Psoas muscle (tissue), 8 donors: ENCODE data around the gene NLRP6. TPM values are rescaled to one million over a fixed set of nuclear protein-coding genes. Genes with fewer than 3 reads are reported as not detected.
A peak's percentile ranks its signal among the peaks of the same experiment; 100 is the strongest.
"Not testable (repeated sequence)": the region's sequence is repeated elsewhere in the genome, so short reads cannot be mapped to it uniquely, and the experiment has no call there.

Source experiments
- ATAC-seq, 4 donors: fragments of 200-7000 bp; cut with Tn5 transposase; one replicate each; pipeline ENCODE4 v1.9.1; 2020; ENCODE audit warnings: moderate library complexity in 3 of 4, mild to moderate bottlenecking in 2 of 4
- DNase-seq, 2 donors: peaks; one replicate each; pipeline ENCODE4 v3.0.0-alpha.2; 2020
- H3K27ac ChIP-seq: fragments of 200-600 bp; one replicate; pipeline ENCODE4 v1.8.0; 2022
- H3K27me3 ChIP-seq, 3 donors: fragments of 200-600 bp in 1 of 3; one replicate each; pipeline versions ENCODE4 v1.6.1 to v1.8.0; 2013 to 2022; ENCODE audit warnings: low read length in 2 of 3, mild to moderate bottlenecking in 2 of 3, moderate library complexity in 1 of 3; ENCODE audit not compliant: insufficient read depth in 3 of 3
- H3K36me3 ChIP-seq, 2 donors: fragments of 200-600 bp in 1 of 2; one replicate each; pipeline versions ENCODE4 v1.6.1 to v1.8.0; 2013 to 2022; ENCODE audit warnings: low read depth in 1 of 2, mild to moderate bottlenecking in 1 of 2, moderate library complexity in 1 of 2; ENCODE audit not compliant: insufficient read depth in 1 of 2
- H3K4me1 ChIP-seq: fragments of 200-600 bp; one replicate; pipeline ENCODE4 v1.8.0; 2022
- H3K4me3 ChIP-seq: fragments of 200-600 bp; one replicate; pipeline ENCODE4 v1.8.0; 2022; ENCODE audit warnings: mild to moderate bottlenecking
- H3K9me3 ChIP-seq: fragments of 200-600 bp; one replicate; pipeline ENCODE4 v1.8.0; 2022
- CTCF ChIP-seq: fragments of 200-600 bp; IDR thresholded peaks from one replicate; pipeline ENCODE4 v1.8.0; 2022; ENCODE audit warnings: antibody characterized with exemption
- WGBS, 3 donors: extraction: QIAGEN DNeasy Blood & Tissue Kit; methylation state at CpG; one replicate each; pipeline versions ENCODE4 v1.1.6 to v1.1.7; 2013; 5-methylcytosine and 5-hydroxymethylcytosine counted together
- intact Hi-C, 2 donors: fragments of 100-400 bp; cut with DNase I; formaldehyde crosslinking; loops; one replicate each; pipeline versions ENCODE4 v1.11.0 to v1.14.2; 2022
- polyA plus RNA-seq, 3 donors: library from polyadenylated mRNA; stranded (reverse); fragments of 200-250 nt; gene quantifications; one replicate each; pipeline ENCODE4 v1.2.3, GENCODE V29; 2013
- total RNA-seq, 4 donors: library from RNA; stranded (reverse); fragmentation: NEBNext Ultra II Directional in 2 of 4; extraction: Animal tissue kit (Norgen Biotek cat#: 25700) in 2 of 4; gene quantifications; one replicate each; pipeline versions ENCODE4 v1.2.1 to v1.2.4, GENCODE V29; 2021 to 2023
- donor health status: healthy with polysubstance abuse.
- donor health status: DM: no; HTN: no; CAD: no; lungs with moderate emphysema.
- donor health status: Bipolar disorder and iron deficiency.
- donor health status: healthy.
- donor health status: DM: yes; HTN: yes; CAD: no.
- donor health status: DM: no; HTN: no; CAD: no.
- donor health status: DM: no; HTN: no; CAD: no.
- donor health status: DM: yes; HTN: yes; CAD: no.

The NLRP6 gene
- total and polyA plus RNA-seq, 7 donors, result 0.03 to 0.17 (median 0.07) TPM; not detected in 3

- intact Hi-C loops, result no loop called here
- no peaks in the 10 kb centered on the region for H3K9me3 ChIP-seq
- no peak for DNase-seq
- peaks cover 0 to 12% (median 6%) of the 10 kb centered on the region in 3 donors for H3K27me3 ChIP-seq
- no peak overlapping the region for H3K27ac ChIP-seq
- H3K4me3 ChIP-seq, result no peak overlapping the region
- no peak for ATAC-seq
- WGBS, 3 donors, result 82 to 84% (median 83%) methylated on average over 18 to 19 of the region's 19 CpGs
- H3K4me1 ChIP-seq, result peaks cover 9% of the 10 kb centered on the region
- H3K36me3 ChIP-seq, result no peaks in the 10 kb centered on the region
- no peak for TF ChIP-seq CTCF
These were observed 53.3 kb downstream of the NLRP6 start for GRCh38 chr11:331358-332060.

DNA sequence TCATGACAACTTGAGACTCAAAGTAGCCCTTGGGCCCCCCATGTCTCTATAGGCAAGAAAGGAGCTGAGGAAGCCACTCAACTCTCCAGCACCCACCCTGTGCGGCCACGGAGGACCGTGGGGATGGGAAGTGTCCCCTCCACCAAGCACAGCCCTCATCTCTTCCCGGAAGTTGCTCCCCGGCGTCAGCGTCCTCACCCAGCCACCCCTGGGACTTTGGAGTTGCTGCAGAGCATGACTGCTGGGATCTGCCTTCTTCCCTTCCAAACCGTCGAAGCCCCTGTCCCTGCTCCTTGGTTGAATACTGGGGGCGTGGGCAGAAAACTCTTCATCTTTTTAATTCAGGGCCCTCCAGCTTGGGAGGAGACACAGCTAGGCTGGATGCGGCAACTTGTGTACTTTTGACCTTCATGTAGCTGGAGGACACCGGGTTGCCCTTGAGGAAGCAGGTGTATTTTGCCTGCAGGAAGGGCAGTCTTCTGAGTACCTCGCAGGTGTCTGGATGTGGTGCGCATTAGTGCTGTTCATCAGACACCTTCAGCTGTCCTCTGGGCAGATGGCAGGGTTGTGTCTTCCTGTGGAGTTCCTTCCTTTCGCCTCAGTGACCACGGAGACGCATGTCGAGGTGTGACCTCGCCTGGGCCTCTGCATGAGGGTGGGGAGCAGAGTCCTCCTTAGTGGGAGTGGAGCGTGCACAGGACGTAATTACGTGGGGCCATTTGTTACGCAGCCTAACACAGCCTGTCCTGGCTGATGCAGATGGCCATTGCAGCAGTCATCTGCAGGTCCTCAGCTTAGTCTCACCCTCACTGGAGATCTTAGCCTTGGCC lies 54.7 kb downstream of the NLRP6 start:
- no peaks in the 10 kb centered on the region for H3K36me3 ChIP-seq
- H3K4me1 ChIP-seq, result peaks cover 8% of the 10 kb centered on the region
- peaks cover 0 to 18% (median 5%) of the 10 kb centered on the region in 3 donors for H3K27me3 ChIP-seq
- no peak overlapping the region for H3K27ac ChIP-seq
- no peak overlapping the region for H3K4me3 ChIP-seq
- 90 to 94% (median 91%) methylated on average over 23 of the region's 23 CpGs for WGBS, 3 donors
- no peak for DNase-seq
- H3K9me3 ChIP-seq, result no peaks in the 10 kb centered on the region
- intact Hi-C loops, result no loop called here
- no peak for ATAC-seq
- TF ChIP-seq CTCF, result no peak

- H3K9me3 ChIP-seq, intact Hi-C loops, ATAC-seq, H3K4me1 ChIP-seq, H3K4me3 ChIP-seq, DNase-seq, H3K36me3 ChIP-seq: not testable (repeated sequence)
- H3K27ac ChIP-seq, result peak overlapping the region; percentile 32
- H3K27me3 ChIP-seq, result peaks cover 0 to 22% (median 3%) of the 10 kb centered on the region in 3 donors
- WGBS, 3 donors, result 84 to 89% (median 84%) methylated on average over 17 of the region's 17 CpGs
These were observed 55.5 kb downstream of the NLRP6 start for GRCh38 chr11:333616-334263.

GRCh38 chr11:334264-334994 lies 56.2 kb downstream of the NLRP6 start:
- Histone ChIP-seq H3K27me3 (peaks cover 0 to 23% (median 3%) of the 10 kb centered on the region in 3 donors), H3K4me3 (no peak overlapping the region), H3K4me1 (peaks cover 8% of the 10 kb centered on the region), H3K36me3 (no peaks in the 10 kb centered on the region), H3K9me3 (no peaks in the 10 kb centered on the region), H3K27ac (peak overlapping the region; percentile 32)
- 38 to 44% (median 40%) methylated on average over 25 of the region's 25 CpGs for WGBS, 3 donors
- no peak for TF ChIP-seq CTCF
- peak in 3 of 4 donors; percentile 38 to 72 (median 58) for ATAC-seq
- intact Hi-C loops, result no loop called here
- DNase-seq, result peak; percentile 57 to 77

Other genes starting within 250 kb of the NLRP6 start
- gene SCGB1C1, start 85.3 kb upstream of the NLRP6 start, total RNA-seq, result not detected
- gene SCGB1C1, start 85.3 kb upstream of the NLRP6 start, polyA plus RNA-seq, result not detected
- 10 to 100 TPM; 11.8 to 27.7 (median 20.2) TPM for gene BET1L, start 71.0 kb upstream of the NLRP6 start, total RNA-seq
- 10 to 100 TPM; 12.1 to 19.9 (median 18.0) TPM for gene BET1L, start 71.0 kb upstream of the NLRP6 start, polyA plus RNA-seq
- gene RIC8A, start 70.7 kb upstream of the NLRP6 start, total RNA-seq, result 10 to 100 TPM; 34.4 to 54.8 (median 37.9) TPM
- gene RIC8A, start 70.7 kb upstream of the NLRP6 start, polyA plus RNA-seq, result 10 to 100 TPM; 30.2 to 66.9 (median 57.8) TPM
- 10 to 100 TPM; 15.0 to 23.2 (median 16.7) TPM for gene SIRT3, start 42.1 kb upstream of the NLRP6 start, total RNA-seq
- gene SIRT3, start 42.1 kb upstream of the NLRP6 start, polyA plus RNA-seq, result 10 to 100 TPM; 10.4 to 14.7 (median 12.3) TPM
- gene PSMD13, start 41.4 kb upstream of the NLRP6 start, total RNA-seq, result 100 to 1,000 TPM; 108 to 190 (median 149) TPM
- gene PSMD13, start 41.4 kb upstream of the NLRP6 start, polyA plus RNA-seq, result 100 to 1,000 TPM; 171 to 265 (median 258) TPM
- 1 to 10 TPM; 2.9 to 5.1 (median 3.9) TPM for gene PGGHG, start 10.7 kb downstream of the NLRP6 start, total RNA-seq
- 1 to 10 TPM; 2.7 to 8.6 (median 4.0) TPM for gene PGGHG, start 10.7 kb downstream of the NLRP6 start, polyA plus RNA-seq
- gene IFITM5, start 21.1 kb downstream of the NLRP6 start, total RNA-seq, result not detected
- gene IFITM5, start 21.1 kb downstream of the NLRP6 start, polyA plus RNA-seq, result not detected
- 100 to 1,000 TPM; 131 to 161 (median 136) TPM for gene IFITM2, start 29.4 kb downstream of the NLRP6 start, total RNA-seq
- 100 to 1,000 TPM; 109 to 371 (median 181) TPM for gene IFITM2, start 29.4 kb downstream of the NLRP6 start, polyA plus RNA-seq
- 100 to 1,000 TPM in 1 of 4 donors, 10 to 100 TPM in 3; 44.0 to 105 (median 71.3) TPM for gene IFITM1, start 35.6 kb downstream of the NLRP6 start, total RNA-seq
- gene IFITM1, start 35.6 kb downstream of the NLRP6 start, polyA plus RNA-seq, result 100 to 1,000 TPM in 1 of 3 donors, 10 to 100 TPM in 2; 39.7 to 107 (median 69.7) TPM
- 100 to 1,000 TPM; 136 to 234 (median 202) TPM for gene IFITM3, start 42.5 kb downstream of the NLRP6 start, total RNA-seq
- 100 to 1,000 TPM; 186 to 557 (median 260) TPM for gene IFITM3, start 42.5 kb downstream of the NLRP6 start, polyA plus RNA-seq
- under 1 TPM in 3 of 4 donors, not detected in 1; 0.06 to 0.12 (median 0.06) TPM for gene B4GALNT4, start 91.1 kb downstream of the NLRP6 start, total RNA-seq
- gene B4GALNT4, start 91.1 kb downstream of the NLRP6 start, polyA plus RNA-seq, result under 1 TPM; 0.04 to 0.27 (median 0.05) TPM
- gene PKP3, start 115.8 kb downstream of the NLRP6 start, total RNA-seq, result under 1 TPM in 3 of 4 donors, not detected in 1; 0.15 to 0.75 (median 0.25) TPM
- under 1 TPM in 2 of 3 donors, not detected in 1; 0.10 to 0.13 TPM for gene PKP3, start 115.8 kb downstream of the NLRP6 start, polyA plus RNA-seq
- 10 to 100 TPM in 3 of 4 donors, 1 to 10 TPM in 1; 9.9 to 15.9 (median 10.8) TPM for gene SIGIRR, start 136.6 kb downstream of the NLRP6 start, total RNA-seq
- 10 to 100 TPM; 19.2 to 28.1 (median 20.3) TPM for gene SIGIRR, start 136.6 kb downstream of the NLRP6 start, polyA plus RNA-seq
- gene ANO9, start 163.6 kb downstream of the NLRP6 start, total RNA-seq, result under 1 TPM in 3 of 4 donors, not detected in 1; 0.09 to 0.59 (median 0.46) TPM
- gene ANO9, start 163.6 kb downstream of the NLRP6 start, polyA plus RNA-seq, result under 1 TPM; 0.10 to 0.15 (median 0.10) TPM
- gene PTDSS2, start 171.9 kb downstream of the NLRP6 start, total RNA-seq, result 10 to 100 TPM; 15.8 to 21.1 (median 20.3) TPM
- 10 to 100 TPM; 11.8 to 26.0 (median 15.4) TPM for gene PTDSS2, start 171.9 kb downstream of the NLRP6 start, polyA plus RNA-seq
- 100 to 1,000 TPM; 103 to 145 (median 113) TPM for gene RNH1, start 228.8 kb downstream of the NLRP6 start, total RNA-seq
- gene RNH1, start 228.8 kb downstream of the NLRP6 start, polyA plus RNA-seq, result 100 to 1,000 TPM; 105 to 181 (median 105) TPM